GM12878 (cell line): ENCODE results near the gene TMEM201. TPM values are rescaled to one million over a fixed set of nuclear protein-coding genes. Genes with fewer than 3 reads are reported as not detected.

Experiments
- ATAC-seq: fragments of 200-7000 bp; cut with Tn5 transposase; 3 replicates; pipeline ENCODE4 v1.9.1; 2020; ENCODE audit warnings: mild to moderate bottlenecking, moderate library complexity
- BruUV-seq: library from RNA; stranded (reverse); fragments of 400-500 nt; replicated peaks from 2 replicates; lab custom pipeline; 2021; lab: Mats Ljungman, UMichigan
- CTCF ChIA-PET: fragments of 300-600 bp; sonication (Branson Sonifier 250); formaldehyde crosslinking; extraction: SDS; loops from one replicate; lab custom pipeline; 2021; ENCODE audit warnings: inconsistent platforms; lab: Yijun Ruan, JAX
- POLR2A ChIA-PET: fragments of 350-600 bp; formaldehyde crosslinking; extraction: SDS; loops from one replicate; lab custom pipeline; 2021; ENCODE audit warnings: inconsistent platforms; lab: Charles Lee
- RAD21 ChIA-PET: fragments of 300-600 bp; sonication (Branson Sonifier 250); formaldehyde crosslinking; loops from one replicate; lab custom pipeline; 2023; ENCODE audit warnings: antibody characterized with exemption; ENCODE audit not compliant: unreplicated experiment; lab: Charles Lee
- SMC1A ChIA-PET: fragments of 300-600 bp; sonication (Branson Sonifier 250); formaldehyde crosslinking; loops from one replicate; lab custom pipeline; 2023; ENCODE audit not compliant: unreplicated experiment, uncharacterized antibody; lab: Charles Lee
- DNase-seq: peaks from one replicate; pipeline ENCODE4 v3.0.0-alpha.2; 2011; ENCODE audit warnings: low read depth, low spot score
- FAIRE-seq: peaks from 3 replicates; lab custom pipeline; 2011; peaks lifted over from hg19 to GRCh38; lab: Jason Lieb, UNC
- H2AFZ ChIP-seq: 2 replicates; pipeline ENCODE4 v1.6.0; 2011; ENCODE audit warnings: low read depth, low read length, control low read depth; ENCODE audit not compliant: control insufficient read depth
- H3K27ac ChIP-seq: 2 replicates; pipeline ENCODE4 v1.5.1; 2011; ENCODE audit warnings: control low read depth; ENCODE audit not compliant: control insufficient read depth, insufficient read depth
- H3K27me3 ChIP-seq, 2 experiments: replicated peaks in 1 of 2; 2 replicates each; pipeline versions ENCODE4 v1.6.0 to v1.6.1; 2011; ENCODE audit warnings: low read length in 1 of 2; ENCODE audit not compliant: control insufficient read depth in 2 of 2, insufficient read depth in 2 of 2
- H3K36me3 ChIP-seq, 2 experiments: 2 replicates each; pipeline ENCODE4 v1.5.1; 2011; ENCODE audit warnings: low read length in 1 of 2; ENCODE audit not compliant: control insufficient read depth in 2 of 2, insufficient read depth in 2 of 2
- H3K4me1 ChIP-seq: 2 replicates; pipeline ENCODE4 v1.6.1; 2011; ENCODE audit warnings: mild to moderate bottlenecking, low read length, moderate library complexity, mixed read lengths; ENCODE audit not compliant: control insufficient read depth, insufficient read depth
- H3K4me2 ChIP-seq: 2 replicates; pipeline ENCODE4 v1.6.0; 2011; ENCODE audit warnings: control low read depth; ENCODE audit not compliant: control insufficient read depth, insufficient read depth
- H3K4me3 ChIP-seq: fragments of 200-600 bp; sonication (generic); 2 replicates; pipeline ENCODE4 v1.5.1; 2016
- H3K79me2 ChIP-seq: 2 replicates; pipeline ENCODE4 v1.6.0; 2011; ENCODE audit warnings: low read length; ENCODE audit not compliant: control insufficient read depth, insufficient read depth
- H3K9ac ChIP-seq: 2 replicates; pipeline ENCODE4 v1.8.0; 2011; ENCODE audit warnings: low read length, control low read depth, mixed read lengths; ENCODE audit not compliant: control insufficient read depth, insufficient read depth
- H3K9me3 ChIP-seq: replicated peaks from 3 replicates; pipeline ENCODE4 v1.5.1; 2011; ENCODE audit warnings: mild to moderate bottlenecking, low read length; ENCODE audit not compliant: control insufficient read depth, insufficient read depth
- H4K20me1 ChIP-seq: 2 replicates; pipeline ENCODE4 v1.6.0; 2011; ENCODE audit not compliant: control insufficient read depth, insufficient read depth
- CTCF ChIP-seq, 3 experiments: IDR thresholded peaks in 2 of 3; conservative IDR thresholded peaks in 1 of 3; 2 replicates each; pipeline ENCODE4 v1.5.1; 2011; ENCODE audit warnings: low read depth in 3 of 3, low read length in 3 of 3, mild to moderate bottlenecking in 3 of 3, control low read depth in 2 of 3, moderate library complexity in 2 of 3, inconsistent platforms in 1 of 3, mixed read lengths in 1 of 3; ENCODE audit not compliant: control insufficient read depth in 2 of 3, insufficient read depth in 1 of 3; ENCODE audit errors: extremely low read depth in 1 of 3
- FOXM1 ChIP-seq: IDR thresholded peaks from 2 replicates; pipeline ENCODE4 v1.6.1; 2012; ENCODE audit warnings: low read depth, mild to moderate bottlenecking, inconsistent platforms, low read length, moderate library complexity
- GABPA ChIP-seq: IDR thresholded peaks from 2 replicates; pipeline ENCODE4 v1.6.1; 2014; ENCODE audit warnings: antibody characterized with exemption, low read depth, mild to moderate bottlenecking, inconsistent platforms
- HCFC1 ChIP-seq: fragments of 150-350 bp; IDR thresholded peaks from 2 replicates; pipeline ENCODE4 v1.6.1; 2014; ENCODE audit warnings: low read length
- IRF3 ChIP-seq: fragments of 450-650 bp; IDR thresholded peaks from 2 replicates; pipeline ENCODE4 v1.6.1; 2014; ENCODE audit warnings: mild to moderate bottlenecking
- MYB ChIP-seq: fragments of 150-350 bp; IDR thresholded peaks from 2 replicates; pipeline ENCODE4 v1.6.1; 2014; ENCODE audit warnings: mild to moderate bottlenecking, low read depth, low read length, borderline replicate concordance
- RB1 ChIP-seq: fragments of 450-650 bp; formaldehyde crosslinking; IDR thresholded peaks from 2 replicates; pipeline ENCODE4 v1.6.1; 2017; ENCODE audit warnings: mild to moderate bottlenecking, borderline replicate concordance
- SIX5 ChIP-seq: IDR thresholded peaks from 2 replicates; pipeline ENCODE4 v1.6.1; 2011; ENCODE audit warnings: mild to moderate bottlenecking, low read depth, low read length, moderate library complexity; ENCODE audit not compliant: severe bottlenecking
- SMARCA5 ChIP-seq: fragments of 450-650 bp; IDR thresholded peaks from 2 replicates; pipeline ENCODE4 v1.6.1; 2017; ENCODE audit warnings: mild to moderate bottlenecking
- TCF3 ChIP-seq: IDR thresholded peaks from 2 replicates; pipeline ENCODE4 v1.6.1; 2012; ENCODE audit warnings: low read depth, mild to moderate bottlenecking, low read length, borderline replicate concordance; ENCODE audit not compliant: insufficient read depth
- WGBS: methylation state at CpG from one replicate; pipeline ENCODE4 v1.1.6; 2016; ENCODE audit warnings: low lambda C conversion rate; ENCODE audit not compliant: insufficient replicate concordance, insufficient coverage; ENCODE audit errors: missing lambda C conversion rate; 5-methylcytosine and 5-hydroxymethylcytosine counted together
- in situ Hi-C: fragments of 300-500 bp; cut with MboI; formaldehyde crosslinking; loops from 9 replicates; pipeline ENCODE4 v1.14.3; 2018; ENCODE audit warnings: mixed read lengths
- intact Hi-C: fragments of 100-400 bp; cut with micrococcal nuclease; formaldehyde crosslinking; loops from one replicate; pipeline ENCODE4 v1.14.2; 2022; ENCODE audit not compliant: unreplicated experiment
- polyA plus RNA-seq, 11 experiments: library from polyadenylated mRNA; depleted of rRNA in 4 of 11; unstranded in 6 of 11; stranded (reverse) in 5 of 11; fragments of >200 nt; fragmentation: Nextera tagmentation in 4 of 11; fragmentation: Illumina TruSeq in 1 of 11; extraction: Ambion mirVana in 4 of 11; extraction: Trizol in 1 of 11; gene quantifications; 1 replicate in 1 of 11; 2 replicates in 10 of 11; pipeline versions ENCODE4 v1.2.1 to v1.2.3, GENCODE V29; 2011 to 2016; ENCODE audit warnings: inconsistent platforms in 2 of 11, missing spikeins in 2 of 11, low read depth in 1 of 11
- total RNA-seq, 4 experiments: library from RNA; depleted of rRNA in 3 of 4; stranded (reverse); fragments of >200 nt in 3 of 4; fragmentation: Illumina TruSeq in 1 of 4; extraction: Trizol in 1 of 4; gene quantifications; 2 replicates each; pipeline versions ENCODE4 v1.2.1 to v1.2.3, GENCODE V29; 2013 to 2021
- TF ChIP-seq, protein P1 (sequence below): fragments of 150-350 bp; IDR thresholded peaks from 2 replicates; pipeline ENCODE4 v1.6.1; 2014; ENCODE audit warnings: mild to moderate bottlenecking, low read depth, low read length
- TF ChIP-seq, protein P2 (sequence below): fragments of 450-650 bp; IDR thresholded peaks from 2 replicates; pipeline ENCODE4 v1.6.1; 2016; ENCODE audit warnings: mild to moderate bottlenecking

The TMEM201 gene
- total and polyA plus RNA-seq, 10 of the 15 experiments (the other 5 are each of a cell fraction or from before 2014, with no cell fraction given), result 0.13 to 26.6 (median 6.1) TPM

GRCh38 chr1:9592510-9593075 is 3.9 kb downstream of the TMEM201 start:
- peaks cover 54% of the 10 kb centered on the region for H3K79me2 ChIP-seq
- FAIRE-seq, result no peak
- intact Hi-C loops, result no loop called here
- 69% methylated on average over 16 of the region's 16 CpGs for WGBS
- RAD21 ChIA-PET, result interaction anchor here (1.2 to 2.5 kb wide), 2 partner anchors 24 to 34 kb away, joined by 5 to 13 read pairs; no protein-coding TSS in a partner anchor
- H3K4me3 ChIP-seq, result peak overlapping the region; percentile 34
- H3K36me3 ChIP-seq, result peaks cover 3 to 6% of the 10 kb centered on the region in 2 experiments; a peak in 3 of 4 replicates
- H3K27ac ChIP-seq, result peak overlapping the region; percentile 58; the same call in 1 of the 2 replicates
- no peak overlapping the region for H2AFZ ChIP-seq
- H3K9me3 ChIP-seq, result no peaks in the 10 kb centered on the region
- TF ChIP-seq GABPA (no peak), HCFC1 (no peak), RB1 (no peak), SMARCA5 (no peak), MYB (no peak), IRF3 (no peak), FOXM1 (no peak), TCF3 (no peak), CTCF (IDR thresholded peaks at IDR 0.05 in 2 of 3, conservative IDR thresholded peaks at IDR 0.05 in 1 of 3; ENCODE audit: control insufficient read depth in 2 of 3, extremely low read depth in 1 of 3, insufficient read depth in 1 of 3, low read depth in 3 of 3, low read length in 3 of 3) (no peak), SIX5 (no peak)
- TF ChIP-seq, protein P1, sequence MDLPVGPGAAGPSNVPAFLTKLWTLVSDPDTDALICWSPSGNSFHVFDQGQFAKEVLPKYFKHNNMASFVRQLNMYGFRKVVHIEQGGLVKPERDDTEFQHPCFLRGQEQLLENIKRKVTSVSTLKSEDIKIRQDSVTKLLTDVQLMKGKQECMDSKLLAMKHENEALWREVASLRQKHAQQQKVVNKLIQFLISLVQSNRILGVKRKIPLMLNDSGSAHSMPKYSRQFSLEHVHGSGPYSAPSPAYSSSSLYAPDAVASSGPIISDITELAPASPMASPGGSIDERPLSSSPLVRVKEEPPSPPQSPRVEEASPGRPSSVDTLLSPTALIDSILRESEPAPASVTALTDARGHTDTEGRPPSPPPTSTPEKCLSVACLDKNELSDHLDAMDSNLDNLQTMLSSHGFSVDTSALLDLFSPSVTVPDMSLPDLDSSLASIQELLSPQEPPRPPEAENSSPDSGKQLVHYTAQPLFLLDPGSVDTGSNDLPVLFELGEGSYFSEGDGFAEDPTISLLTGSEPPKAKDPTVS, result no peak
- TF ChIP-seq, protein P2, sequence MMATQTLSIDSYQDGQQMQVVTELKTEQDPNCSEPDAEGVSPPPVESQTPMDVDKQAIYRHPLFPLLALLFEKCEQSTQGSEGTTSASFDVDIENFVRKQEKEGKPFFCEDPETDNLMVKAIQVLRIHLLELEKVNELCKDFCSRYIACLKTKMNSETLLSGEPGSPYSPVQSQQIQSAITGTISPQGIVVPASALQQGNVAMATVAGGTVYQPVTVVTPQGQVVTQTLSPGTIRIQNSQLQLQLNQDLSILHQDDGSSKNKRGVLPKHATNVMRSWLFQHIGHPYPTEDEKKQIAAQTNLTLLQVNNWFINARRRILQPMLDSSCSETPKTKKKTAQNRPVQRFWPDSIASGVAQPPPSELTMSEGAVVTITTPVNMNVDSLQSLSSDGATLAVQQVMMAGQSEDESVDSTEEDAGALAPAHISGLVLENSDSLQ, result no peak
- SMC1A ChIA-PET, result interaction anchor here (0.6 kb wide), 2 partner anchors 33 to 62 kb away, joined by 3 read pairs; no protein-coding TSS in a partner anchor
- POLR2A ChIA-PET, result no interaction called here
- no TSS peak for BruUV-seq
- DNase-seq, result no peak
- peak overlapping the region; percentile 76 for H3K4me2 ChIP-seq
- ATAC-seq, result no peak
- H3K27me3 ChIP-seq, result no peaks in the 10 kb centered on the region
- peaks cover 28% of the 10 kb centered on the region for H3K4me1 ChIP-seq
- peaks cover 3% of the 10 kb centered on the region; the same call in 1 of the 2 replicates for H4K20me1 ChIP-seq
- CTCF ChIA-PET, result interaction anchor here (0.7 to 4.9 kb wide), 8 partner anchors 9 to 222 kb away, joined by 3 to 37 read pairs (median 3); no protein-coding TSS in a partner anchor
- in situ Hi-C loops, result no loop called here
- H3K9ac ChIP-seq, result no peak overlapping the region
